ACC112 (cell line): ENCODE measurements around the gene NLGN3.

Experiments used
- H2AFZ ChIP-seq: fragments of 200-600 bp; sonication (generic); one replicate; pipeline ENCODE4 v1.6.0; 2017; ENCODE audit warnings: antibody characterized with exemption, low read length; ENCODE audit not compliant: unreplicated experiment
- H3K27ac ChIP-seq: fragments of 200-600 bp; sonication (generic); 2 replicates; pipeline ENCODE4 v1.5.1; 2014; ENCODE audit warnings: low read depth, mild to moderate bottlenecking, antibody characterized with exemption, low read length, moderate library complexity
- H3K27me3 ChIP-seq: fragments of 200-600 bp; sonication (generic); 2 replicates; pipeline ENCODE4 v1.6.1; 2014; ENCODE audit warnings: mild to moderate bottlenecking, antibody characterized with exemption, low read length, moderate library complexity, mixed read lengths; ENCODE audit not compliant: insufficient read depth
- H3K36me3 ChIP-seq: fragments of 200-600 bp; sonication (generic); 2 replicates; pipeline ENCODE4 v1.6.1; 2016; ENCODE audit warnings: mild to moderate bottlenecking, antibody characterized with exemption, low read length, moderate library complexity, mixed read lengths; ENCODE audit not compliant: insufficient read depth
- H3K4me1 ChIP-seq: fragments of 200-600 bp; sonication (generic); one replicate; pipeline ENCODE4 v1.6.1; 2016; ENCODE audit warnings: low read length, mixed read lengths; ENCODE audit not compliant: insufficient read depth, unreplicated experiment, control insufficient read depth
- H3K4me3 ChIP-seq: fragments of 200-600 bp; sonication (generic); 2 replicates; pipeline ENCODE4 v1.5.1; 2014; ENCODE audit warnings: mild to moderate bottlenecking, low read depth, low read length
- H3K79me2 ChIP-seq: fragments of 200-600 bp; sonication (generic); one replicate; pipeline ENCODE4 v1.6.0; 2016; ENCODE audit warnings: low read length; ENCODE audit not compliant: control insufficient read depth, unreplicated experiment, insufficient read depth

Gene NLGN3

GRCh38 chrX:71151366-71151765, 6.7 kb downstream of the NLGN3 start:
- Histone ChIP-seq H3K4me3 (no peak overlapping the region), H3K27ac (no peak overlapping the region), H2AFZ (no peak overlapping the region), H3K36me3 (no peaks in the 10 kb centered on the region), H3K27me3 (no peaks in the 10 kb centered on the region), H3K79me2 (no peaks in the 10 kb centered on the region), H3K4me1 (no peaks in the 10 kb centered on the region)

GRCh38 chrX:71154196-71154595, 9.6 kb downstream of the NLGN3 start:
- Histone ChIP-seq H3K27ac (no peak overlapping the region), H3K36me3 (no peaks in the 10 kb centered on the region), H3K4me1 (no peaks in the 10 kb centered on the region), H2AFZ (no peak overlapping the region), H3K27me3 (no peaks in the 10 kb centered on the region), H3K79me2 (no peaks in the 10 kb centered on the region), H3K4me3 (no peak overlapping the region)

- no peaks in the 10 kb centered on the region for H3K4me1 ChIP-seq
- H3K36me3 ChIP-seq, result no peaks in the 10 kb centered on the region
- H3K27ac ChIP-seq, result no peak overlapping the region
- H2AFZ ChIP-seq, result no peak overlapping the region
- H3K4me3 ChIP-seq, result no peak overlapping the region
- no peaks in the 10 kb centered on the region for H3K79me2 ChIP-seq
- H3K27me3 ChIP-seq, result no peaks in the 10 kb centered on the region
Measured at GRCh38 chrX:71154641-71155040, 10.0 kb downstream of the NLGN3 start.

GRCh38 chrX:71158603-71159002, 14.0 kb downstream of the NLGN3 start:
- Histone ChIP-seq H3K79me2 (no peaks in the 10 kb centered on the region), H3K27me3 (no peaks in the 10 kb centered on the region), H2AFZ (no peak overlapping the region), H3K4me3 (no peak overlapping the region), H3K27ac (no peak overlapping the region), H3K36me3 (no peaks in the 10 kb centered on the region), H3K4me1 (no peaks in the 10 kb centered on the region)

GRCh38 chrX:71159335-71159734, 14.7 kb downstream of the NLGN3 start:
- Histone ChIP-seq H3K36me3 (no peaks in the 10 kb centered on the region), H3K79me2 (no peaks in the 10 kb centered on the region), H3K4me3 (no peak overlapping the region), H3K27ac (no peak overlapping the region), H3K27me3 (no peaks in the 10 kb centered on the region), H2AFZ (no peak overlapping the region), H3K4me1 (no peaks in the 10 kb centered on the region)

GRCh38 chrX:71160475-71160874, 15.8 kb downstream of the NLGN3 start:
- Histone ChIP-seq H3K27ac (no peak overlapping the region), H3K4me3 (no peak overlapping the region), H3K79me2 (no peaks in the 10 kb centered on the region), H3K27me3 (no peaks in the 10 kb centered on the region), H3K4me1 (no peaks in the 10 kb centered on the region), H2AFZ (no peak overlapping the region), H3K36me3 (no peaks in the 10 kb centered on the region)

- H3K4me1 ChIP-seq, result no peaks in the 10 kb centered on the region
- H3K36me3 ChIP-seq, result no peaks in the 10 kb centered on the region
- H3K79me2 ChIP-seq, result no peaks in the 10 kb centered on the region
- H3K4me3 ChIP-seq, result no peak overlapping the region
- no peak overlapping the region for H2AFZ ChIP-seq
- no peaks in the 10 kb centered on the region for H3K27me3 ChIP-seq
- H3K27ac ChIP-seq, result no peak overlapping the region
Measured at GRCh38 chrX:71162981-71163380, 18.3 kb downstream of the NLGN3 start.

- H3K4me3 ChIP-seq, result no peak overlapping the region
- no peak overlapping the region for H3K27ac ChIP-seq
- H2AFZ ChIP-seq, result no peak overlapping the region
- no peaks in the 10 kb centered on the region for H3K36me3 ChIP-seq
- H3K4me1 ChIP-seq, result no peaks in the 10 kb centered on the region
- no peaks in the 10 kb centered on the region for H3K27me3 ChIP-seq
- H3K79me2 ChIP-seq, result no peaks in the 10 kb centered on the region
Measured at GRCh38 chrX:71164071-71164470, 19.4 kb downstream of the NLGN3 start.

GRCh38 chrX:71166461-71166860, 21.8 kb downstream of the NLGN3 start:
- no peaks in the 10 kb centered on the region for H3K4me1 ChIP-seq
- no peaks in the 10 kb centered on the region for H3K27me3 ChIP-seq
- H3K79me2 ChIP-seq, result no peaks in the 10 kb centered on the region
- no peak overlapping the region for H3K4me3 ChIP-seq
- H3K36me3 ChIP-seq, result no peaks in the 10 kb centered on the region
- H3K27ac ChIP-seq, result no peak overlapping the region
- no peak overlapping the region for H2AFZ ChIP-seq

- no peak overlapping the region for H3K4me3 ChIP-seq
- no peaks in the 10 kb centered on the region for H3K4me1 ChIP-seq
- H3K79me2 ChIP-seq, result no peaks in the 10 kb centered on the region
- no peaks in the 10 kb centered on the region for H3K36me3 ChIP-seq
- H3K27me3 ChIP-seq, result no peaks in the 10 kb centered on the region
- no peak overlapping the region for H2AFZ ChIP-seq
- no peak overlapping the region for H3K27ac ChIP-seq
Measured at GRCh38 chrX:71167031-71167781, 22.6 kb downstream of the NLGN3 start.

GRCh38 chrX:71168134-71168533, 23.5 kb downstream of the NLGN3 start:
- Histone ChIP-seq H3K27me3 (no peaks in the 10 kb centered on the region), H3K4me3 (no peak overlapping the region), H3K27ac (no peak overlapping the region), H3K79me2 (no peaks in the 10 kb centered on the region), H2AFZ (no peak overlapping the region), H3K36me3 (no peaks in the 10 kb centered on the region), H3K4me1 (no peaks in the 10 kb centered on the region)
